ENCODE results near the gene ASTN1.

- TF ChIP-seq CTCF (conservative IDR thresholded peaks at IDR 0.05; ENCODE audit: low read depth, low read length): no peak
- no peak for TF ChIP-seq EZH2phosphoT487 (IDR thresholded peaks at IDR 0.05; ENCODE audit: borderline replicate concordance, low read length)
- no peak for TF ChIP-seq EZH2 (IDR thresholded peaks at IDR 0.05; ENCODE audit: low read length, unreplicated experiment)
Observed at GRCh38 chr1:177065430-177065829, 99.1 kb downstream of the ASTN1 start.
